ENCODE data around the gene DTD2.
A peak's percentile ranks its signal among the peaks of the same experiment; 100 is the strongest.

DTD2 gene

GRCh38 chr14:31442284-31442683 is 15.0 kb downstream of the DTD2 start:
- Histone ChIP-seq H3K23ac (ENCODE audit: low read length) (no peak overlapping the region), H4K12ac (ENCODE audit: low read depth, low read length) (no peak overlapping the region), H2BK120ac (ENCODE audit: insufficient read depth, low read length, poor library complexity) (no peak overlapping the region), H3K27ac (ENCODE audit: low read depth, low read length) (no peak overlapping the region), H4K8ac (ENCODE audit: low read depth, low read length) (no peak overlapping the region), H2BK5ac (ENCODE audit: low read depth, low read length, poor library complexity) (no peak overlapping the region), H2AK5ac (ENCODE audit: low read length) (no peak overlapping the region), H3K4me3 (ENCODE audit: low read depth, low read length) (no peak overlapping the region), H4K91ac (ENCODE audit: low read depth, low read length) (no peak overlapping the region), H3K4ac (ENCODE audit: low read depth, low read length) (no peak overlapping the region), H3K79me2 (ENCODE audit: control insufficient read depth, insufficient read depth, low read length, poor library complexity) (no peaks in the 10 kb centered on the region), H3K14ac (ENCODE audit: low read length) (no peak overlapping the region), H3K4me1 (ENCODE audit: control insufficient read depth in 1 of 2, insufficient read depth in 2 of 2, low read length in 2 of 2) (no peaks in the 10 kb centered on the region), H2AFZ (ENCODE audit: insufficient read depth, low read length, poor library complexity) (no peak overlapping the region), H3K27me3 (ENCODE audit: insufficient read depth, low read length) (no peaks in the 10 kb centered on the region), H3K79me1 (ENCODE audit: low read length) (no peaks in the 10 kb centered on the region), H3K18ac (ENCODE audit: low read length) (no peak overlapping the region), H3K36me3 (ENCODE audit: control insufficient read depth in 1 of 2, insufficient read depth in 2 of 2, low read length in 2 of 2) (no peaks in the 10 kb centered on the region), H3K9ac (ENCODE audit: low read length) (no peak overlapping the region), H3K9me3 (ENCODE audit: insufficient read depth, low read depth, low read length) (no peaks in the 10 kb centered on the region), H2BK12ac (ENCODE audit: low read length) (no peak overlapping the region), H3K4me2 (ENCODE audit: low read length) (no peak overlapping the region)
- DNase-seq: no peak
- WGBS (ENCODE audit: extremely low coverage, insufficient coverage, insufficient read length): no CpG with 5 or more reads among the region's 6 CpGs

DNA sequence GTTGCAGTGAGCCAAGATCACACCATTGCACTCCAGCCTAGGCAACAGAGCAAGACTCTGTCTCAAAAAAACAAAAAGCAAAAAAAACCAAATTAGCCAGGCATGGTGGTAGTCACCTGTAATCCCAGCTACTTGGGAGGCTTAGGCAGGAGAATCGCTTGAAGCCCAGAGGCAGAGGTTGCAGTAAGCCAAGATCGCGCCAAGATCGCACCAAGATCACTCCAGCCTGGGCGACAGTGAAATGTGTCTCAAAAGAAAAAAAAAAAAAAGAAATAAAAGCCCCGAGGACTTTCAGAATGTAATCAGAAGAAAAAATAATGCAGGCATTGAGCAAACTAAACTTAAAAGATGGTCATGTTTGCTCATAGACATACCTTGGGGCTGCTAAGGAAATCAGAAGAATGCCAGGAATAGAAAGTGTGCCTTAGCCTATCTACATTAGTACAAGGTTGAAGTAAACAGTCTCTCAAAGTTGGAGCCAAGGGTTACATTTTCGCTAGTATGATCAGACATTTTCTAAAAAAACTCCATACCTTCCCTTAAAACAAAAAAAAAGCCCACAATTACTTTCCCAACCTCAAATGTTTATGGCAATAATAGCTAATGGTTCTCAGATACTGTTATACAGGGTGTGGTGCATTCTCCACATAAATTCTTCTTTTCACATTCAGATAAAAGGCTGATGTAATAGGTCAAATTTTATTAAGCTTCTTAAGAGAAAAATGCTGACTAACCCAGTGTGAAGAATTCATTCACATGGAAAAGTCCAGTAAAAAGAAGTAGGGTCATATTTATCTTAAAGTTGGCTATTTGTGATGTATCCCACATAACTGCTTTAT is 15.8 kb downstream of the DTD2 start:
- no peak overlapping the region for H2AFZ ChIP-seq (ENCODE audit: insufficient read depth, low read length, poor library complexity)
- no peak overlapping the region for H3K18ac ChIP-seq (ENCODE audit: low read length)
- H2AK5ac ChIP-seq (ENCODE audit: low read length): no peak overlapping the region
- H2BK12ac ChIP-seq (ENCODE audit: low read length): no peak overlapping the region
- H4K8ac ChIP-seq (ENCODE audit: low read depth, low read length): no peak overlapping the region
- no peak overlapping the region for H2BK120ac ChIP-seq (ENCODE audit: insufficient read depth, low read length, poor library complexity)
- no peak overlapping the region for H3K4ac ChIP-seq (ENCODE audit: low read depth, low read length)
- H3K9ac ChIP-seq (ENCODE audit: low read length): no peak overlapping the region
- H3K9me3 ChIP-seq (ENCODE audit: insufficient read depth, low read depth, low read length): no peaks in the 10 kb centered on the region
- no peak overlapping the region for H3K27ac ChIP-seq (ENCODE audit: low read depth, low read length)
- H3K23ac ChIP-seq (ENCODE audit: low read length): no peak overlapping the region
- H3K36me3 ChIP-seq (ENCODE audit: control insufficient read depth in 1 of 2, insufficient read depth in 2 of 2, low read length in 2 of 2): no peaks in the 10 kb centered on the region
- no peak overlapping the region for H4K91ac ChIP-seq (ENCODE audit: low read depth, low read length)
- no peaks in the 10 kb centered on the region for H3K27me3 ChIP-seq (ENCODE audit: insufficient read depth, low read length)
- H3K79me1 ChIP-seq (ENCODE audit: low read length): no peaks in the 10 kb centered on the region
- H3K4me2 ChIP-seq (ENCODE audit: low read length): no peak overlapping the region
- no peaks in the 10 kb centered on the region for H3K79me2 ChIP-seq (ENCODE audit: control insufficient read depth, insufficient read depth, low read length, poor library complexity)
- DNase-seq: peak; percentile 38 to 83
- H3K4me1 ChIP-seq (ENCODE audit: control insufficient read depth in 1 of 2, insufficient read depth in 2 of 2, low read length in 2 of 2): no peaks in the 10 kb centered on the region
- WGBS (ENCODE audit: extremely low coverage, insufficient coverage, insufficient read length): no CpG with 5 or more reads among the region's 7 CpGs
- no peak overlapping the region for H3K4me3 ChIP-seq (ENCODE audit: low read depth, low read length)
- no peak overlapping the region for H2BK5ac ChIP-seq (ENCODE audit: low read depth, low read length, poor library complexity)
- H4K12ac ChIP-seq (ENCODE audit: low read depth, low read length): no peak overlapping the region
- no peak overlapping the region for H3K14ac ChIP-seq (ENCODE audit: low read length)

GRCh38 chr14:31440280-31440679 is 17.0 kb downstream of the DTD2 start:
- Histone ChIP-seq H3K4me3 (ENCODE audit: low read depth, low read length) (no peak overlapping the region), H4K8ac (ENCODE audit: low read depth, low read length) (no peak overlapping the region), H4K12ac (ENCODE audit: low read depth, low read length) (no peak overlapping the region), H3K79me2 (ENCODE audit: control insufficient read depth, insufficient read depth, low read length, poor library complexity) (no peaks in the 10 kb centered on the region), H3K23ac (ENCODE audit: low read length) (no peak overlapping the region), H3K9ac (ENCODE audit: low read length) (no peak overlapping the region), H3K4me2 (ENCODE audit: low read length) (no peak overlapping the region), H3K18ac (ENCODE audit: low read length) (no peak overlapping the region), H3K36me3 (ENCODE audit: control insufficient read depth in 1 of 2, insufficient read depth in 2 of 2, low read length in 2 of 2) (no peaks in the 10 kb centered on the region), H2AFZ (ENCODE audit: insufficient read depth, low read length, poor library complexity) (no peak overlapping the region), H2BK5ac (ENCODE audit: low read depth, low read length, poor library complexity) (no peak overlapping the region), H3K27me3 (ENCODE audit: insufficient read depth, low read length) (no peaks in the 10 kb centered on the region), H3K9me3 (ENCODE audit: insufficient read depth, low read depth, low read length) (no peaks in the 10 kb centered on the region), H2AK5ac (ENCODE audit: low read length) (no peak overlapping the region), H3K4me1 (ENCODE audit: control insufficient read depth in 1 of 2, insufficient read depth in 2 of 2, low read length in 2 of 2) (no peaks in the 10 kb centered on the region), H3K4ac (ENCODE audit: low read depth, low read length) (no peak overlapping the region), H3K27ac (ENCODE audit: low read depth, low read length) (no peak overlapping the region), H2BK12ac (ENCODE audit: low read length) (no peak overlapping the region), H2BK120ac (ENCODE audit: insufficient read depth, low read length, poor library complexity) (no peak overlapping the region), H3K79me1 (ENCODE audit: low read length) (no peaks in the 10 kb centered on the region), H3K14ac (ENCODE audit: low read length) (no peak overlapping the region), H4K91ac (ENCODE audit: low read depth, low read length) (no peak overlapping the region)
- DNase-seq: no peak

DNA sequence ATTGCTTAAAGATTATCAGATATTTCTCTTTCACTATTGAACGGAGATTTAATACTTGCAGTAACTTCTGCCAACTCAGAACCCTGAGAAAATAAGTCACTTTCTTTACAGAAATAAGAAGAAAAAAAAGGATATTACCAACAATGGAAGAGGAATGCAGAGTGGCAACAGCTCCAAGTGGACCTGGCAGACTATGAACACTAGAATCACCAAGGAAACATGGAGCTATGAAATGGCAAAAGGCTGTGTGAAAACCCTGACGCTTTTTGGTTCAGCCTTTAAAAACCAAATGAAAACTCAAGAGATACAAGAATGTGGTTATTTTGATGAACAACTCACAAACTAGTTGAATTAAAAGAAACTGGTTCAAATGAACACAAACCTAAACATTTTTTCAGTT is 17.7 kb downstream of the DTD2 start:
- Histone ChIP-seq H2AFZ (ENCODE audit: insufficient read depth, low read length, poor library complexity) (no peak overlapping the region), H2BK5ac (ENCODE audit: low read depth, low read length, poor library complexity) (no peak overlapping the region), H4K12ac (ENCODE audit: low read depth, low read length) (no peak overlapping the region), H3K79me2 (ENCODE audit: control insufficient read depth, insufficient read depth, low read length, poor library complexity) (no peaks in the 10 kb centered on the region), H3K27me3 (ENCODE audit: insufficient read depth, low read length) (no peaks in the 10 kb centered on the region), H3K4me2 (ENCODE audit: low read length) (no peak overlapping the region), H3K14ac (ENCODE audit: low read length) (no peak overlapping the region), H3K4ac (ENCODE audit: low read depth, low read length) (no peak overlapping the region), H3K9me3 (ENCODE audit: insufficient read depth, low read depth, low read length) (no peaks in the 10 kb centered on the region), H3K27ac (ENCODE audit: low read depth, low read length) (no peak overlapping the region), H3K18ac (ENCODE audit: low read length) (no peak overlapping the region), H2BK12ac (ENCODE audit: low read length) (no peak overlapping the region), H3K79me1 (ENCODE audit: low read length) (no peaks in the 10 kb centered on the region), H3K4me1 (ENCODE audit: control insufficient read depth in 1 of 2, insufficient read depth in 2 of 2, low read length in 2 of 2) (no peaks in the 10 kb centered on the region), H3K23ac (ENCODE audit: low read length) (no peak overlapping the region), H3K4me3 (ENCODE audit: low read depth, low read length) (no peak overlapping the region), H3K36me3 (ENCODE audit: control insufficient read depth in 1 of 2, insufficient read depth in 2 of 2, low read length in 2 of 2) (no peaks in the 10 kb centered on the region), H2BK120ac (ENCODE audit: insufficient read depth, low read length, poor library complexity) (no peak overlapping the region), H4K8ac (ENCODE audit: low read depth, low read length) (no peak overlapping the region), H2AK5ac (ENCODE audit: low read length) (no peak overlapping the region), H4K91ac (ENCODE audit: low read depth, low read length) (no peak overlapping the region), H3K9ac (ENCODE audit: low read length) (no peak overlapping the region)
- no CpG with 5 or more reads among the region's 2 CpGs for WGBS (ENCODE audit: extremely low coverage, insufficient coverage, insufficient read length)
- DNase-seq: no peak

All from trophoblast cell (in vitro differentiated cells and primary cell).